Natural killer cell (primary cell): Measurements from ENCODE around the gene TOPORS. TPM values are rescaled to one million over a fixed set of nuclear protein-coding genes. Genes with fewer than 3 reads are reported as not detected.

Source experiments
- ATAC-seq, 3 donors: fragments of 150-1000 bp in 2 of 3; fragments of 200-7000 bp in 1 of 3; cut with Tn5 transposase; 1 replicate in 1 of 3; 2 replicates in 2 of 3; pipeline ENCODE4 v1.10.0; 2021; ENCODE audit warnings: mild to moderate bottlenecking in 2 of 3, moderate library complexity in 2 of 3
- DNase-seq, 2 donors: peaks; one replicate each; pipeline versions ENCODE4 v3.0.0 to v3.0.0-alpha.2; 2013 to 2021; ENCODE audit warnings: mixed read lengths in 1 of 2
- H3K27ac ChIP-seq: one replicate; pipeline ENCODE4 v1.5.1; 2013; ENCODE audit warnings: mild to moderate bottlenecking, low read length
- H3K27me3 ChIP-seq: one replicate; pipeline ENCODE4 v1.6.1; 2013; ENCODE audit warnings: low read length; ENCODE audit not compliant: control insufficient read depth, insufficient read depth
- H3K36me3 ChIP-seq: one replicate; pipeline ENCODE4 v1.6.1; 2013; ENCODE audit warnings: low read length; ENCODE audit not compliant: control insufficient read depth, insufficient read depth
- H3K4me1 ChIP-seq: one replicate; pipeline ENCODE4 v1.6.1; 2013; ENCODE audit warnings: low read length; ENCODE audit not compliant: control insufficient read depth, insufficient read depth
- H3K4me3 ChIP-seq: one replicate; pipeline ENCODE4 v1.5.1; 2013; ENCODE audit warnings: low read length
- H3K9me3 ChIP-seq: one replicate; pipeline ENCODE4 v1.6.1; 2013; ENCODE audit warnings: low read length; ENCODE audit not compliant: control insufficient read depth, insufficient read depth
- H3K27ac Mint-ChIP-seq, 2 donors: one replicate each; pipeline ENCODE4 v1.8.0; 2022; ENCODE audit warnings: mild to moderate bottlenecking in 2 of 2, mixed read lengths in 2 of 2, moderate library complexity in 1 of 2
- H3K27me3 Mint-ChIP-seq, 2 donors: one replicate each; pipeline ENCODE4 v1.8.0; 2022; ENCODE audit warnings: low read depth in 2 of 2, mixed read lengths in 2 of 2
- H3K36me3 Mint-ChIP-seq: one replicate; pipeline ENCODE4 v1.8.0; 2022; ENCODE audit warnings: mixed read lengths
- H3K4me1 Mint-ChIP-seq, 2 donors: one replicate each; pipeline ENCODE4 v1.8.0; 2022; ENCODE audit warnings: mixed read lengths in 2 of 2
- H3K4me3 Mint-ChIP-seq: one replicate; pipeline ENCODE4 v1.8.0; 2022; ENCODE audit warnings: mild to moderate bottlenecking, moderate library complexity, mixed read lengths
- H3K9me3 Mint-ChIP-seq, 2 donors: one replicate each; pipeline ENCODE4 v1.8.0; 2022; ENCODE audit warnings: mixed read lengths in 2 of 2
- WGBS: methylation state at CpG from one replicate; pipeline ENCODE4 v1.1.7; 2013; ENCODE audit warnings: missing lambda C conversion rate; ENCODE audit not compliant: insufficient coverage; 5-methylcytosine and 5-hydroxymethylcytosine counted together
- intact Hi-C: fragments of 100-400 bp; cut with micrococcal nuclease; formaldehyde crosslinking; loops from one replicate; pipeline ENCODE4 v1.14.2; 2022
- total RNA-seq, 4 donors: library from RNA; stranded (reverse); fragments of 120-200 nt in 1 of 4; gene quantifications; one replicate each; pipeline versions ENCODE4 v1.2.3 to v1.2.4, GENCODE V29; 2013 to 2022
- TF ChIP-seq, protein P1 (sequence below): fragments of 200-600 bp; IDR thresholded peaks from one replicate; pipeline ENCODE4 v1.8.0; 2022; ENCODE audit warnings: antibody characterized with exemption

Gene TOPORS
- total RNA-seq, 3 donors from 2014 or later (not counting 1 experiment from before 2014, with no cell fraction given), result 27.5 to 30.4 (median 29.8) TPM

DNA sequence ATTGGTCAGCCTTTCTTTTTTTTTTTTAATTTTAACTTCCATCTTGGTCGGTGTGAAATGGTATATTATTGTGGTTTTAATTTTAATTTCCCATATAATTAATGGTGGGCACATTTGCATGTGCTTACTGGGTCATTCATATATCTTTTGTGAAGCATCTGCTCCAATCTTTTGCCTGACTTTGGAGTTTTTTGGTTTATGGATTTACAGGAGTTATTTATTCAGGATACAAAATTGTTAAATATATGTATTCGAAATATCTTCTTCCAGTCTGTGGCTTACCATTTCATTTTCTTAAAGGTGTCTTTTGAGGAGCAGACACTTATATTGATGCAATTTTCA is 25.7 kb downstream of the TOPORS start:
- H3K4me3 Mint-ChIP-seq, result peak overlapping the region; percentile 93
- peaks cover 48 to 51% of the 10 kb centered on the region in 2 donors for H3K4me1 Mint-ChIP-seq
- Histone ChIP-seq H3K4me1 (peaks cover 12% of the 10 kb centered on the region), H3K27ac (peak overlapping the region; percentile 87), H3K9me3 (no peaks in the 10 kb centered on the region), H3K4me3 (peak overlapping the region; percentile 92), H3K27me3 (no peaks in the 10 kb centered on the region), H3K36me3 (no peaks in the 10 kb centered on the region)
- peak overlapping the region; percentile 79 to 96 for H3K27ac Mint-ChIP-seq
- no peaks in the 10 kb centered on the region for H3K9me3 Mint-ChIP-seq
- no peak for ATAC-seq
- no CpG with 5 or more reads among the region's 2 CpGs for WGBS
- no peak for DNase-seq
- no peaks in the 10 kb centered on the region for H3K36me3 Mint-ChIP-seq
- TF ChIP-seq, protein P1, sequence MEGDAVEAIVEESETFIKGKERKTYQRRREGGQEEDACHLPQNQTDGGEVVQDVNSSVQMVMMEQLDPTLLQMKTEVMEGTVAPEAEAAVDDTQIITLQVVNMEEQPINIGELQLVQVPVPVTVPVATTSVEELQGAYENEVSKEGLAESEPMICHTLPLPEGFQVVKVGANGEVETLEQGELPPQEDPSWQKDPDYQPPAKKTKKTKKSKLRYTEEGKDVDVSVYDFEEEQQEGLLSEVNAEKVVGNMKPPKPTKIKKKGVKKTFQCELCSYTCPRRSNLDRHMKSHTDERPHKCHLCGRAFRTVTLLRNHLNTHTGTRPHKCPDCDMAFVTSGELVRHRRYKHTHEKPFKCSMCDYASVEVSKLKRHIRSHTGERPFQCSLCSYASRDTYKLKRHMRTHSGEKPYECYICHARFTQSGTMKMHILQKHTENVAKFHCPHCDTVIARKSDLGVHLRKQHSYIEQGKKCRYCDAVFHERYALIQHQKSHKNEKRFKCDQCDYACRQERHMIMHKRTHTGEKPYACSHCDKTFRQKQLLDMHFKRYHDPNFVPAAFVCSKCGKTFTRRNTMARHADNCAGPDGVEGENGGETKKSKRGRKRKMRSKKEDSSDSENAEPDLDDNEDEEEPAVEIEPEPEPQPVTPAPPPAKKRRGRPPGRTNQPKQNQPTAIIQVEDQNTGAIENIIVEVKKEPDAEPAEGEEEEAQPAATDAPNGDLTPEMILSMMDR, result no peak
- no peaks in the 10 kb centered on the region for H3K27me3 Mint-ChIP-seq
- intact Hi-C loops, result loop anchor here (1.0 kb wide), 3 partner anchors 24 to 147 kb away; no protein-coding TSS in a partner anchor

DNA sequence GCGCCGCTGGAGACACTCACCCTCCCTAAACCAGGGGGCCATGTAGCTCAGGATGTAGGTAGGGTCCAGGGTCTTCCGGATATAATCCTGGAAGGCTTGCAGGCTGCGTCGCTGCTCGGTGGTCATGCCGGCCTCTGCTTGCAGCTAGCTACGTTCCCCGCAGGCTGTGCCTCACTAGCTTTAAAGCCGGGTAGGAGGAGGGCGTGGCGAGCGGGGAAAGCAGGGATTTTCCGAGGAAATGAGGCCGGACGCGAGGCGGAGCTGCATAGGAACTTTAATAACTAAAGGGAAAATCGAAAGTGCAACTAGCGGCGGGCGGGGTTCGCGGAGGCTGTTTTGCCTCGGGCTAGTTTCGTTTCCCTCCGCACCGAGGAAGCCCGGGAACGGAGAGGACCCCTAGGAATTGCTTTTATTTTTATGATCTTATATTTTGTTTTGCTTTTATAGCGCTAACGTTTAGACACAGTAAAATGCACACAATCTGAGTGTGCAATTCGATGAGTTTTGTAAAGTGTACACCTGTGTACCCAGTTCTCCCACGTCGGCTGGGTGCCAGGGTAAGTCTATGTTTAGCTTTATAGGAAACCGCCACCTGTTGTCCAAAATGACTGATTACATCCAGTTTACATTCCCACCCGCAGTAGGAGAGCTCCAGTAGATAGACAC is 26.2 kb downstream of the TOPORS start, which contains the start of gene RIGI:
TSS of gene RIGI (minus strand) at position 156 of the 666 bp plus-strand sequence. CDS start at position 126, 30 bp downstream.
- H3K36me3 Mint-ChIP-seq, result no peaks in the 10 kb centered on the region
- H3K27ac ChIP-seq, result peak within 1 kb of the TSS; percentile 87
- peak within 1 kb of the TSS; percentile 92 for H3K4me3 ChIP-seq
- no peaks in the 10 kb centered on the region for H3K27me3 Mint-ChIP-seq
- peak; percentile 72 to 93 for DNase-seq
- H3K36me3 ChIP-seq, result no peaks in the 10 kb centered on the region
- no peaks in the 10 kb centered on the region for H3K27me3 ChIP-seq
- H3K27ac Mint-ChIP-seq, result peak within 1 kb of the TSS; percentile 79 to 96
- no peaks in the 10 kb centered on the region for H3K9me3 Mint-ChIP-seq
- H3K4me1 Mint-ChIP-seq, result peaks cover 53 to 56% of the 10 kb centered on the region in 2 donors
- H3K9me3 ChIP-seq, result no peaks in the 10 kb centered on the region
- WGBS, result under 1% methylated on average over 36 of the region's 37 CpGs
- TF ChIP-seq, protein P1, result no peak
- ATAC-seq, result peak; percentile 80 to 84 (median 82)
- peaks cover 12% of the 10 kb centered on the region for H3K4me1 ChIP-seq
- intact Hi-C loops, result loop anchor here (1.0 kb wide), 3 partner anchors 24 to 147 kb away; no protein-coding TSS in a partner anchor
- H3K4me3 Mint-ChIP-seq, result peak within 1 kb of the TSS; percentile 93

DNA sequence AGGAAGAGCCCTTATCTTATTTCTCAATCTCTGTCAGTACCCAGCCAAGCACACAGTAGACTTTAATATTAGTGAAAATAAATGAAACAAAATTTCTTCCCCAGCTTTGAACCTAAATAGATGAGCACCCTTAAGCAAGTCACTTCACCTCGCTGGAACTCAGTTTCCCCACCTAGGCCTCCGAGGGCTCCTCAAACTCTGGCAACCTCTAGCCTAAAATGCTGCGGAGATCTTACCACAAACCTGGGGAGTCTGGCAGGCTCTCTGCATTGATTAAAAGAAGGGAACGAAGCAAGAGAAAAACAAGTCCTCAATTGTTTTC is 26.7 kb downstream of the TOPORS start:
- Histone ChIP-seq H3K9me3 (no peaks in the 10 kb centered on the region), H3K27ac (peak overlapping the region; percentile 87), H3K27me3 (no peaks in the 10 kb centered on the region), H3K36me3 (no peaks in the 10 kb centered on the region), H3K4me3 (peak overlapping the region; percentile 92), H3K4me1 (peaks cover 12% of the 10 kb centered on the region)
- TF ChIP-seq, protein P1, result no peak
- Mint-ChIP-seq H3K27me3 (no peaks in the 10 kb centered on the region), H3K36me3 (no peaks in the 10 kb centered on the region), H3K4me1 (peaks cover 55 to 56% of the 10 kb centered on the region in 2 donors), H3K4me3 (peak overlapping the region; percentile 93), H3K9me3 (no peaks in the 10 kb centered on the region), H3K27ac (peak overlapping the region; percentile 79 to 96)
- WGBS, result 0% methylated on average over 4 of the region's 4 CpGs
- DNase-seq, result no peak
- intact Hi-C loops, result loop anchor here (1.0 kb wide), 3 partner anchors 25 to 146 kb away; no protein-coding TSS in a partner anchor
- peak in 1 of 3 donors; percentile 5 for ATAC-seq
